HG03457 (cell line): ENCODE results near the gene DECR2.

Source experiments
- ATAC-seq: cut with Tn5 transposase; IDR thresholded peaks from one replicate; pipeline ENCODE4 v1.9.1; 2021; ENCODE audit warnings: moderate number of reproducible peaks; ENCODE audit not compliant: unreplicated experiment

The DECR2 gene

DNA sequence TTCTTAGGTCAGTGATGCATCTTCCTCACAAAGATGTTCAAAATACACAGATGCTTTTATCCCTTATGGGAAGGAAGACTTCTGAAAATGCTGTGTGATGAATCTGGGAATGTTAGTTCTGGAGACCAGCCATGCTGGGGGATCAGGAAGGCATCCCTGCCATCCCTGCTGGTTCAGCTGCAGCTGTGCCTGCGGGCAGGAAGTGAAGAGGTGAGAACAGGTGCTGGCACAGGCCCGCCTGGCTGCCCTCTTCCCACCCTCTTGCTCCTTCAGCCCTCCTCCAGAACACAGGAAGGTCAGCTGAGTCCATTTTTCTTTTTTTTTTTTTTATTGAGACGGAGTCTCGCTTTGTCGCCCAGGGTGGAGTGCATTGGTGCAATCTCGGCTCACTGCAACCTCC lies 38.9 kb downstream of the DECR2 start:
- ATAC-seq, result no peak

DNA sequence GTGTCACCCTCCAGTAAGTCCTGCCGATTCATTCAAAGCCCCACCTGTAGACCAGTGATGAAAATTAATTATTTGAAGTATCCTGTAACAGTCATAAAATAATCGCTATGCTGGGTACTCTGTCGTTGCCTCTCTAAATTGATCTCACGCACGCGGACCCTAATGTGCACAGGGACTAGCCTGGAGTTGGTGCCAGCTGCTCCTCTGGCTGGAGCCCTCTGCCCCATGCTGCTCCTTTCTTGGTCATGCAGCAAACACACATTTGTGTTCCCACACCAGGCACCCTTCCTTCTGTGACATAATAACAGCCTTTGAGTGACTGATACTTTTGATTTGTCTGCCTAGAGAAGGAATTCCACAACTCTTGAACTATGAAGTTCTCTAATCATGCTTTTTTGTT lies 39.8 kb downstream of the DECR2 start:
- no peak for ATAC-seq

DNA sequence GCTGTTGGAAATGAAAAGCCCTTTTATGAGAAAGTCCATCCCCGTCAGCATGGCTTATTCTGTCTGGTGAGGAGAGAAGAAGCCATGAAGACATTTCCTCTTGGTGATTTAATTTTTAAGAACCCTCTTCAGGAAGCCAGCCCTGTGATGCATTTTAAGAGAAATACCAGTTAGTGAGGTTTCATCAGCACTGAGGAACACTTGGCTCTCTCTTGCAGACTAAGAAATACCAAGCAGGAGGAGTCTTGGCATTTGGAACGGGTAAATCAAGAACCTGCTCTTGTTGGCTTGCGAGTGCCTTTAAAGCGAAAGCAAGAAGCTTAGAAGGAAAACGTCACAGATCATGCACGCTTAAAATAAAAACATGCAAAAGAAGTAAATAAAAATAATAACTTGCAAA lies 41.3 kb downstream of the DECR2 start:
- ATAC-seq, result no peak

DNA sequence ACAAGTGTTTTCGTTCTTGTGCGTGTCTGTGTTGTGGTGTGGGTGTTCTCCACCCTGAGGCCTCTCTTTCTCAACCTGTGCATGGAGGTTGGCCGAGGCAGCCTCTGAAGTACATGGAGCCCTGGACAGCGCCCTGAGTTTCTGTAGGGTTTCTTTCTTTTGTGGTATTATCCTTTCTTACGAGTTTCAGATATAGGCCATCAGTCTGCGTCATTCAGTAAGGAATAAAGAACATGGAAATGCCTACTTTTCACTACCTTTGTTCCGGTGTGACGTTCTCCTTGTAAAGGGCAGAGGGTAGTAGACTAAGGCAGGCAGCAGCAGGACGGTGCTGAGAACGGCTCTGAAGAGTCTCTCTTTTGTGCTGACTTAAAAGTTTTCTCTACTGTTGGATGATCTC lies 42.3 kb downstream of the DECR2 start:
- ATAC-seq, result no peak

DNA sequence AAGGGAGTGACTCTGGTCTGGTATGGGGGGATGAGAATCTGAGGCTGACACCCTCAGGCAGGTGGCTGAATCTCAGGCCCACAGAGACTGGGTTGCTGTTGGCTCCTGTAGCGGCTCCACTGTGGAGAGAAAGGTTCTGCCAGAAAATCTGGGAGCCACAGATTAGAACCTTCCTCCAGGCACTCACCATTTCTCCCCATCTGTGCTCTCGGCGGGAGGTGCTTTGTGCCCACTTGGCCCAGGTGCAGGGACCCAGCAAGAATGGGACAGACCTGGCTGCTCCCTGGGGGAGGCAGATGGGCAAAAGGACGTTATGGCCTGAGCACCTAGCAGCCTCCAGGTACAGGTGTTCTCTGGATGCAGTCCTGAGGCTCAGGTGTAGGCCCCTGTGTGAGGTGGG lies 43.9 kb downstream of the DECR2 start:
- no peak for ATAC-seq

DNA sequence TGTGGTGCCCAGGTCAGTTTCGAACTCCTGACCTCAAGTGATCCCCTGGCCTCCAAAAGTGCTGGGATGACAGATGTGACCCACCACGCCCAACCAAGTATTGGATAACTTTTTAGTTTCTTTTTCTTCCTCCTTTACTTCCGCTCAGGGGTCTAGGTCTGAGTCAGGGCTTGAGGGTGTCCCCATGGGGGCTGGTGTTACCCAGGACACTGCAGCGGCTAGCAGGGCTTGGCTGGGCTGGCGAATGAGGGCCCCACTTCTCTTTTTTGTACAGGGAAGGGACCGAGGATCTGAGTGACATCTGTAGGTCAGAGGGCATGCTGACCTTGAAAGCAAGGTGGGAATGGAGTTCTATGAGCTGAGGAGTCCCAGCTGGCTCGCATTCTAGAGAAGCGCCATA lies 48.7 kb downstream of the DECR2 start:
- ATAC-seq, result no peak

DNA sequence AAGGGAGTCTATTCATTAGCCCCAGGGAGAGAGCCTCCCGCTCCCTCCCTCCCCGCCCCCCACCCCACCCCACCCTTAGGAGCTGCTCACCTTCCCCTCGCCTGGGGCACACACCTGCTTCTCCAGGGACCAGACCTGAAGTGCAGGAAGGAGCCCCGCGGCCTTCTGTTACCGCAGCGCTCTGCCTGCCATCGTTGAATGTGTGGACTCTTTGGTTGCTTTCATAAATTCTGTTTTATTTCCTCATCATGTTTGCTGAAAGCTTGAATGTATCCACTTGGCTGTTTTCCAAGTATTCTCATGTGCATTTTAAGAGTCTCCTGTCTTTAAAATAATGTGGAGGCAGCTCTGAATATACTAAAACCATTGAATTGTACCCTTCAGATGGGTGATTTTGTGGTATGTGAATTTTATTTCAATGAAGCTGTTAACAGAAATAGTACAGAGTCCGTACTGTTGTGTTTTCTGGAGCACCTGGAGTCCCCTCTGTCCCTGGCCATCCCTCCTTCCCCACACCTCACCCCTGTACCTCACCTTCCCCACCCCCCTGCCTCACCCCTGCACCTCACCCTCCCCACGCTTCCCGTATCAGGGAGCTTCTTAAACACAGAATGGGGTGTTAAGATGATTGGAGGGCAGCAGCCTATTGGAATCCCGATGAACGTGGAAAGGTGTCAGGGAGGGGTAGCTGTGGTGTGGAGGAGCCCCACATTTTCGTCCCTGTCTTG lies 49.3 kb downstream of the DECR2 start:
- ATAC-seq, result no peak

DNA sequence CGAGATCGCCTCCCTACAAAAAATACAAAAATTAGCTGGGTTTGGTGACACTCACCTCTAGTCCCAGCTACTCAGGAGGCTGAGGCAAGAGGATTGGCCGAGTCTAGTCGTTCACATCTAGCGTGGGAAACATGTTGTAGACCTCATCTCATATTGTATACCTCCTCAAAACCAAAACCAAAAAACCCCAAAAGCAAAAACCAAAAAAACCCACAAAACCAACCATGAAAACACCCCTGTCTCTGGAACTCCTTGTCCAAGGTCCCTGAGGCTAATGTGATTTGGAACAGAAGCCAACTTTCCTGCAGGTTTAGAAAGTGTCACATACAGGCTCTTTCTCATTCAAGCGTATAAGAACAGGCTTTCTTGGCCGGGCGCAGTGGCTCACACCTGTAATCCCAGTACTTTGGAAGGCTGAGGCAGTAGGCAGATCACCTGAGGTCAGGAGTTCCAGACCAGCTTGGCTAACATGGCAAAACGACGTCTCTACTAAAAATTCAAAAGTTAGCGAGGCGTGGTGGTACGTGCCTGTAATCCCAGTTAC lies 52.8 kb downstream of the DECR2 start:
- ATAC-seq, result no peak

DNA sequence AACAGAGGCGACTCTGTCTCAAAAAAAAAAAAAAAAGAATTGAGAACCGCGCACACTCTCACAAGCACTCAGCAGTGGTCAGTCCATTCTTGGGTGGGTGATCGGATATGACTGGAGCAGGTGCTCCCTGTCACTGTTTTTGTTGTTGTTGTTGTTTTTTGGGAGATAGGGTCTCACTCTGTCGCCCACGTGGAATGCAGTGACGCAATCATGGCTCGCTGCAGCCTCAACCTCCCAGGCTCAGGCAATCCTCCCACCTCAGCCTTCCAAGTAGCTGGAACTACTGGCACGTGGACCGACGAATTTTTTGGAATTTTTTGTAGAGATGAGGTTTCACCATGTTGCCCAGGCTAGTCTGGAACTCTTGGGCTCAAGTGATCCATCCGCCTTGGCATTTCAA lies 53.8 kb downstream of the DECR2 start:
- ATAC-seq, result no peak

DNA sequence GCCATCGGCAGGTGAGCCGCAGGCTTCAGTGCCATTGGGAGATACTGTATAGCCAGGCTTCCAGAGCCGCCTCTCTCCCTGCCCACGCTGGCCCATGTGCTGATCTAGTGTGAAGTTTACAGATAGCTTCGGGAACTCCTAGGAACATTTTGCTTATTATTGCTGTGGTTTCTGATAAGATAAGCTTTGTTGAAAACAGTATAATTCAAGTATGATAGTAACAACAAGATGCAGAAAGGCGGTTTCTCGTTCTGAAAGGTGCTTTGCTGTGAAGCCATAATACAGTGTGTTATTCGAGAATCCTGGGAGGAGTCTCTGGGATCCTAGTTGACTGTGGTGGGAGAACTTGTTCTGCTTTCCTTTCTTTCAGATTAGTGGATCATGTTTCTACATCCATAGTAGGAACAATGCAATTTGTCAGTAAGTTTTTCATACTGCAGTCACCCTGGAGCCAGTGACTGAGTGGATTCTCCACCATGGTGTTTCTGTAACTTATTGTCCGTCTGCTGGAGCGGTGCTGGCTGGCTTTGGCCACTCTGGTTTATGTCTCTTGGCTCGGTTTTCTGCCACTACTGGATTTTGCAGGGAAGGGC lies 55.3 kb downstream of the DECR2 start:
- ATAC-seq, result no peak

DNA sequence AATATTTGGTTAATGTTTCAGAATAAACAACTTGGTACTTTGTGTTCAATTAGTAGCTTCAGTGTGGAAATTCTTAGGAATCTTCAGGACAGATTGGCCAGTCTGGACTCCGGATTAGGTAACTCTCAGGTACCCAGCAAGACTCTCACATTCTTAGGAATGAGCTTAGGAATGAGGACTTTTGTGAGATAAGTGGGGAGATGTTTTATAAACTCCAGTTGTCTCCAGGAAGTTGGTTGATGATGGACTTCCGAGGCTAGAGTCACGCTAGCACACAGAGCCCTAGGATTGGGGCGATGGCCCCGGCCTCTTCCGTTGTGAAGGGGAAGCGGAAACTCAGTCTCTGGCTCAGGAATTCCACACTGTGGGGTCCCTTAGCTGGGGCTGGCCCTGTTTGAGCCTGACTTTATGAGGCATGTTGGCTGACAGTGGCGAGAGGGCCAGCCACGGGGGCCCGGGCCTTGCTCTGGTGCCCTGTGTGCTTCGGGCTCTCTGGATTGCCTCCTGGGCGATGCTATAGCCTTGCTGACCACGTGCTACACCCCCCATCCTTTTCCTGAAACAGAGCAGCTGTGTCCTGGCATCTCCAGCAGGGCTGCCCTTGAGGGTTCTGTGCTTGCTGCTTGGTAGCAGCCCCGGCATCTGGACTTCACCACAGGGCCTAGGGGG lies 56.2 kb downstream of the DECR2 start:
- ATAC-seq, result no peak

DNA sequence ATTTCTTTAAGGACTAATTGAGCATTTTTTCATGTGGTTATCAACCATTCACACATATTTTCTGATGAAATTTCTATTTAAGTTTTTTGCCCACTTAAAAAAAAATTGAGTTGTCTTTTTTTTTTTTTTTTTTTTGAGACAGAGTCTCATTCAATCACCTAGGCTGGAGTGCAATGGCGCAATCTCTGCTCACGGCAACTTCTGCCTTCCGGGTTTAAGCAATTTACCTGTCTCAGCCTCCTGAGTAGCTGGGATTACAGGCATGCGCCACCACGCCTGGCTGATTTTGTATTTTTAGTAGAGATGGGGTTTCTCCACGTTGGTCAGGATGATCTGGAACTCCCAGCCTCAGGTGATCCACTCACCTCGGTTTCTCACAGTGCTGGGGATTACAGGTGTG lies 58.1 kb downstream of the DECR2 start:
- no peak for ATAC-seq

DNA sequence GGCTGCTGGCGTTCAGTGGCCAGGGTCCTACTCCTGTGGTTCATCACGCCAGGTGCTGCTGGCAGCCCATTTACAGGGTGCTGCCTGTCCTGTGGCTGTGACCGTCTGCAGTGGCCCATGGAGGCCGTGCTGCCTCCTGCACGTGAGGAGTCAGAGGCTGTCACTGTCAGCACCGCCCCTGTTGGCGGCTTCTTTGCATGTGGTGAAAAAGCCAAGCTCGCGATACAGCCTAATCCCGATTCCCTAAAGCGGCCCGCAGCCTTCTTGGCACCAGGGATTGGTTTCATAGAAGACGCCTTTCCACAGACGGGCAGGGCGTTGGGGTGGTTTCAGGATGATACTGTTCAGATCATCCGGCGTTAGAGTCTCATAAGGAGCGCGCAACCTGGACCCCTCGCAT lies 59.1 kb downstream of the DECR2 start:
- no peak for ATAC-seq
